GM20000 (cell line): ENCODE data around the gene NCKAP5.

ENCODE experiments used
- DNase-seq: peaks from one replicate; pipeline ENCODE4 v3.0.0; 2012; ENCODE audit warnings: low spot score
- CTCF ChIP-seq: IDR thresholded peaks from 2 replicates; pipeline ENCODE4 v1.5.1; 2012; ENCODE audit warnings: mild to moderate bottlenecking, control low read depth; ENCODE audit errors: extremely low read depth, missing control alignments

NCKAP5 gene

GRCh38 chr2:132654335-132654734, 913.9 kb downstream of the NCKAP5 start:
- DNase-seq, result no peak
- no peak for TF ChIP-seq CTCF

- TF ChIP-seq CTCF, result no peak
- DNase-seq, result no peak
Observed at GRCh38 chr2:132652474-132652873, 915.8 kb downstream of the NCKAP5 start.

- TF ChIP-seq CTCF, result peak; percentile 23
- peak; percentile 35 for DNase-seq
Observed at GRCh38 chr2:132651115-132652045, 916.9 kb downstream of the NCKAP5 start.

- TF ChIP-seq CTCF, result no peak
Observed at GRCh38 chr2:132646540-132647108, 921.6 kb downstream of the NCKAP5 start.

GRCh38 chr2:132645722-132646539, 922.3 kb downstream of the NCKAP5 start:
- no peak for DNase-seq
- TF ChIP-seq CTCF, result no peak

More at GRCh38 chr2:132646540-132647108, 921.6 kb downstream of the NCKAP5 start:
- DNase-seq, result no peak

- no peak for DNase-seq
- TF ChIP-seq CTCF, result no peak
Observed at GRCh38 chr2:132645176-132645575, 923.1 kb downstream of the NCKAP5 start.
